Measurements from ENCODE around the gene CLMP.

The CLMP gene

GRCh38 chr11:123202155-123203151 is 7.4 kb upstream of the CLMP start:
- H3K36me3 ChIP-seq (ENCODE audit: insufficient read depth, low read depth, low read length) = no peaks in the 10 kb centered on the region
- no peak overlapping the region for H3K27ac ChIP-seq (ENCODE audit: low read length)
- no peaks in the 10 kb centered on the region for H3K9me3 ChIP-seq (ENCODE audit: insufficient read depth, low read depth, low read length)
- no peak overlapping the region for H3K4me3 ChIP-seq (ENCODE audit: low read length)
- H3K4me1 ChIP-seq (ENCODE audit: insufficient read depth, low read length) = peaks cover 21% of the 10 kb centered on the region; the same call in 1 of the 2 replicates
- peaks cover 21% of the 10 kb centered on the region for H3K27me3 ChIP-seq (ENCODE audit: insufficient read depth, low read length)
- no peak overlapping the region for H3K9ac ChIP-seq (ENCODE audit: low read depth, low read length)

DNA sequence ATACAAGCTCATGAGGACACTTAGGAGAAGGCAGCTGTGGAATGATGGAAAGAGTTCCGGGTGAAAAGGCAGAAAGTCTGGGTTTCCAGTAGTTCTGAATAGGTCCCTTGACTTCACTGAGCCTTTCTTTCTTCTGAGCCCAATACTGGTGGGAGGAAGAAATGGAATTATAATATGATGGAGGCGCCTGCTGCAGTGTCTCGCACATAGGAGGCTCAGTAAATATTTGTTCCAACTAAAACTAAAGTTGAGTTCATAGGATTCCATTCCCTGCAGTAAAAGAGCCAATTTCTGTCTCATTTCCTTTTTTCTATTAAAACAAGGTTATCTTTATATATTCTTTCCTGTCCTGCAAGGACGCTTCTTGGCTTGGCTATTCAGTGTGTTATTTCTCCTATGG is 5.2 kb upstream of the CLMP start:
- Histone ChIP-seq H3K4me1 (ENCODE audit: insufficient read depth, low read length) (peaks cover 17% of the 10 kb centered on the region), H3K27me3 (ENCODE audit: insufficient read depth, low read length) (peaks cover 37% of the 10 kb centered on the region), H3K9me3 (ENCODE audit: insufficient read depth, low read depth, low read length) (no peaks in the 10 kb centered on the region)

DNA sequence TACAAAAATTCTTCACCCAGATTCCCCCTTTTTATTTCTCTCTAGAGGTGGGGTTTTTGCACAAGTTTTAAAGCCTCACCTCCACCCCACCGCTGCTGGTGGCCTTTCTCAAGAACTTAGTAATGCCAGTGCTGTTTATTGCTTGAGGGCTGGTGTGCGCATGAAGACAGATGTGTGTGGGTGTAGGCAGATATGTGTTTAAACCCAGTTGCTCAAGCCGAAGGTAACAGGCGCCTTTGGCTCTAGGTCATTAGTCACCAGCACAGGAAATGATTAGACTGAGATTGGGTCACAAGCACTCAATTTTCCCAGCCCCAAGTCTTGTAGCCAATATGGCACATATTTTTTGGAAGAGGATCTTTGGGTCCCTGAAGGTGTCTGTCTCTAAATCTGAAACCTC is 2.7 kb upstream of the CLMP start:
- no peaks in the 10 kb centered on the region for H3K36me3 ChIP-seq (ENCODE audit: insufficient read depth, low read depth, low read length)
- no peaks in the 10 kb centered on the region for H3K9me3 ChIP-seq (ENCODE audit: insufficient read depth, low read depth, low read length)
- peaks cover 55% of the 10 kb centered on the region for H3K27me3 ChIP-seq (ENCODE audit: insufficient read depth, low read length)
- H3K27ac ChIP-seq (ENCODE audit: low read length) = no peak overlapping the region
- peaks cover 30% of the 10 kb centered on the region for H3K4me1 ChIP-seq (ENCODE audit: insufficient read depth, low read length)
- no peak overlapping the region for H3K9ac ChIP-seq (ENCODE audit: low read depth, low read length)
- no peak overlapping the region for H3K4me3 ChIP-seq (ENCODE audit: low read length)

More for the DNA sequence above, 5.2 kb upstream of the CLMP start:
- Histone ChIP-seq H3K36me3 (ENCODE audit: insufficient read depth, low read depth, low read length) (no peaks in the 10 kb centered on the region), H3K9ac (ENCODE audit: low read depth, low read length) (no peak overlapping the region), H3K4me3 (ENCODE audit: low read length) (no peak overlapping the region), H3K27ac (ENCODE audit: low read length) (no peak overlapping the region)

DNA sequence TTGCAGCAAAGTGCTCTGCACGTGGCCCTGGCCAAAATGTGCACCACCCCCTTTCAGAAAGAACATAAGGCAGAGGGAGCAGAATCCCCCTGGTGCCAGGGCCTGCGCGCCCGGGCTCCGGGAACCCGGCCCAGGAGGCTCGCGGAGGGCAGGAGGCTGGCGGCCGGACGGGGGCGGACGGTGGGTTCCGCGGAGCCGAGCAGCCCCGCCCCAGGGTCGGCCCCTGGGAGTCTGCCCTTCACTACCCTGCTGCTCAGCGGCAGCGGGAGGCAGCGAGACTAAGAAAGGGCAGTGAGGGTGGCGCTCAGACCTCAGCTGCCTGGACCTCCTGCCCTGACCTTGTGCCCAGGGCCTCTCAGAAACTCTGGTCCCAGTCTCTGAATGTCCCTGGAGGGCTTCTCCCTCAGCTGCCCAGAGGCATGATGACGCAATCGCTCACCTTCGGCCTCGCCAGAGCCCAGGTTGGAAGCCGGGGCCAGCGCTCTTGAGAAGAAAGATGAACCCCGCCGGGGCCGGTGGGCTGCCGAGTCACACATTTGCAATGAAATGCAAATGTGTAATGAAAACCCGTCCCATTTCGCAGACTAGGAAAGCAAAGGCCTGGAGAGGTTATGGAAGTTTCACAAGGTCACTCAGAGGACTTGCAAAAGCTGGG is 1.1 kb upstream of the CLMP start:
- Histone ChIP-seq H3K9me3 (ENCODE audit: insufficient read depth, low read depth, low read length) (no peaks in the 10 kb centered on the region), H3K4me3 (ENCODE audit: low read length) (peak overlapping the region; percentile 75), H3K9ac (ENCODE audit: low read depth, low read length) (peak overlapping the region; percentile 80; the same call in 1 of the 2 replicates), H3K27me3 (ENCODE audit: insufficient read depth, low read length) (peaks cover 55% of the 10 kb centered on the region), H3K4me1 (ENCODE audit: insufficient read depth, low read length) (peaks cover 32% of the 10 kb centered on the region), H3K27ac (ENCODE audit: low read length) (no peak overlapping the region), H3K36me3 (ENCODE audit: insufficient read depth, low read depth, low read length) (peaks cover 4% of the 10 kb centered on the region; the same call in 1 of the 2 replicates)

DNA sequence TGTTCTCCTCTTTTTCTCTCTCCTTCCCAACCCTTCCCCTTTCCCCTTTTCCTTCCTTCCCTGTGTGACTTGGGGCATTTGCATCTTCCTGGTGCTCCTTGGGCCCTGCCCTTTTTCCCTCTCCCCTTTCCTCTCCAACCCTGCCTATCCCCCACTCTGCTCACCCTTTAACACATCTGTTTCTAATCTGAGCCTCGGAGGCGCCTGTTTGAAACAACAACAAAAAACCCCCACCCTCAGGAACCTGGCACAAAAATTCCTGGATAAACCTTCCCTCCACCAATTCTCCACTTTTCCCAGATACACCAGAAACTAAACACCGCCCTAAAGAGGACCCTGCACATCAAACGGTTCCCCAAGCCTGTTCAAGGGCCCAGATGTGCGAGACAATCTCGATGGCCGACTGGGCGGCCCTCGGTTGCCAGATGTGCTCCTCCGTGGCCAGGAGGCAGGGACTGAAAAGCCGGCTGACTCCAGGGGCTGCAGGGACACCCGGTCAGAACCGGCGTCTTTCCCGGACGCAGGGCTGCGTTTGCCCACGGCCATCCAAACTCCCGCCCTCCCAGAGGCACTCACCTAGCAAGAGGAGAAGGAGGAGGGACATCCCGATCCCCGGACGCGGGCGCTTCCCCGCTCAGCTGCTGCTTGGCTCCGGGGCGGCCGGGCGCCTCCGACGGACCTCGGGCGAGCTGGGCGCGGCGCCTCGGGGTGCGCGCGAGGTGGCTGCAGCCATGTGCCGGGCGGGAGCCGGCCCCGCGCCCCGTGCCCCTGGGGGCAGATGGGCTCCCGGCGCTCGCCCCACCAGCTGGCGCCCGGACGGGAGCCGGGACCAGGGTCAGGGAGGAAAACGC is 486 bp downstream of the CLMP start:
- Histone ChIP-seq H3K27ac (ENCODE audit: low read length) (peak overlapping the region; percentile 43), H3K4me3 (ENCODE audit: low read length) (peak overlapping the region; percentile 75), H3K9ac (ENCODE audit: low read depth, low read length) (peak overlapping the region; percentile 80), H3K9me3 (ENCODE audit: insufficient read depth, low read depth, low read length) (no peaks in the 10 kb centered on the region), H3K36me3 (ENCODE audit: insufficient read depth, low read depth, low read length) (peaks cover 7% of the 10 kb centered on the region; the same call in 1 of the 2 replicates), H3K4me1 (ENCODE audit: insufficient read depth, low read length) (peaks cover 32% of the 10 kb centered on the region), H3K27me3 (ENCODE audit: insufficient read depth, low read length) (peaks cover 50% of the 10 kb centered on the region)

DNA sequence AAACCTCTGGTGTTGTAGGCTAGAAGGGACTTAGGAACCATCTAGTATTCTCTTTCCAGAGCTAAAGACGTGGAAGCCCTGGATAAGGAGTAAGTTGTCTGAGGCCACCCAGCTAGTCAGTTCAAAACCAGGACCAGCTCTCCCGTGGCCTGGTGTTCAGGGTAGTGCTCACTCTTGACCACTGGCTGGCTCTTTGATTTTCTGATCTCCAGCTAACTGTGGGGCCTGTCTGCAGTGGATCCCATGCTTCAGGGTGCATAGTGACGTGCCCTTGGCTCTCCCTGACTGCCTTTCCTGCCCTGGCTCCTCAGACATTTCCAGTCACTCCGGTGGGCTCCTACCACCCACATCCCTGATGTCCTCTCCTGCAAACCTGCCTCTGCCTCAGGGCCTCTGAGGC is 1.3 kb downstream of the CLMP start:
- Histone ChIP-seq H3K36me3 (ENCODE audit: insufficient read depth, low read depth, low read length) (peaks cover 7% of the 10 kb centered on the region; the same call in 1 of the 2 replicates), H3K4me1 (ENCODE audit: insufficient read depth, low read length) (peaks cover 36% of the 10 kb centered on the region), H3K9me3 (ENCODE audit: insufficient read depth, low read depth, low read length) (no peaks in the 10 kb centered on the region), H3K27me3 (ENCODE audit: insufficient read depth, low read length) (peaks cover 42% of the 10 kb centered on the region), H3K4me3 (ENCODE audit: low read length) (peak overlapping the region; percentile 75), H3K9ac (ENCODE audit: low read depth, low read length) (peak overlapping the region; percentile 80; the same call in 1 of the 2 replicates), H3K27ac (ENCODE audit: low read length) (no peak overlapping the region)

DNA sequence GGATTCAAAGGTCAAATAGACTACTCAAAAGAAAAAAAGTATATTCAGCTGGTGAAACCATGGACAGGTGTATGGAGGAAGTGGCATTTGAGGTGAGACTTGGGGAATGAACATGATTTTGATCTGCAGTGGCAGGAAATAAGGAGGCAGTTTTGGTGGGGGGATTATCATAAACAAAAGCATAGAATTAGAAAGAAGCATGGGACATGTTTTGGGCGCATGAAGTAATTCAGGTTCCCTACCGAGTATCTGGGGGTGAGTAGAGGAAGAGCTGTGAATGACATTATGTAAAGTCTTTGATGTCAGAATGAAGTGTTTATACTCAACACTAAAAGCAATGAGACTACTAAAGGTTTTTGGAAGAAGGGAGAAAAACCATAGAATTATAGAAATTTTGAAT is 3.1 kb downstream of the CLMP start:
- peaks cover 41% of the 10 kb centered on the region for H3K4me1 ChIP-seq (ENCODE audit: insufficient read depth, low read length)
- H3K36me3 ChIP-seq (ENCODE audit: insufficient read depth, low read depth, low read length) = peaks cover 7% of the 10 kb centered on the region; the same call in 1 of the 2 replicates

GRCh38 chr11:123190518-123190917 is 4.5 kb downstream of the CLMP start:
- Histone ChIP-seq H3K4me1 (ENCODE audit: insufficient read depth, low read length) (peaks cover 38% of the 10 kb centered on the region), H3K4me3 (ENCODE audit: low read length) (no peak overlapping the region), H3K9me3 (ENCODE audit: insufficient read depth, low read depth, low read length) (no peaks in the 10 kb centered on the region), H3K27me3 (ENCODE audit: insufficient read depth, low read length) (peaks cover 20% of the 10 kb centered on the region), H3K9ac (ENCODE audit: low read depth, low read length) (no peak overlapping the region), H3K27ac (ENCODE audit: low read length) (no peak overlapping the region), H3K36me3 (ENCODE audit: insufficient read depth, low read depth, low read length) (peaks cover 7% of the 10 kb centered on the region; the same call in 1 of the 2 replicates)

More for the DNA sequence above, 3.1 kb downstream of the CLMP start:
- Histone ChIP-seq H3K4me3 (ENCODE audit: low read length) (no peak overlapping the region), H3K9ac (ENCODE audit: low read depth, low read length) (no peak overlapping the region), H3K27me3 (ENCODE audit: insufficient read depth, low read length) (peaks cover 33% of the 10 kb centered on the region), H3K9me3 (ENCODE audit: insufficient read depth, low read depth, low read length) (no peaks in the 10 kb centered on the region), H3K27ac (ENCODE audit: low read length) (no peak overlapping the region)

DNA sequence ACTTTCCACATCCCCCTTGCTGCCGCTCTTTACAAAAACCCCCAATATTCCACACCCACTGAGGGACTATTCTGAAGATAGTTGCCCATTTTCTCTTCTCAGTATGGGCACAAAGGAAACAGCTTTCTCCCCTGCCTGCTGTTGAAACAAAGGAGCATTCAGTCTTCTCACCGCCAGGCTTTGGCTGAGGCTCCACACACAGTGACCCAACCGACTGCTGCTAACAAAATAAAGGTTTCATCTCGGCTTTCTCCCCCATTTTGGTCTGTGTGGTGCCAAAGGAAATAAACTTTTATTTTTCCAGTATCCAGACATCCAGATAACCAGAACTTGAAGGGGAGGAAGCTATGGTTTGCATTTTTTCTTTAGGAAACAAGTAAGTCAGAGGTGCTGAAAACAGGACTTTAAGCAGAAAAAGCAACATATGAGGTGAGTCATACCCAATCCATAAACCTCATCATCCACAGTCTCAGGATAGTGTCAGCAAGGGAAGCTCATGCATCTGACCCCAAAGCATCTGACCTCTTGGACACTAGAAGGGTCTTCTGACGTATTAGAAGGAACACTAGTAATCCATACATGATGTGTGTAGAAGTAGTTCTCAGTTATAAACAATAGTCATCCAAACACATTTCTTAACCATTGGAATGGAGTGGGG is 6.4 kb downstream of the CLMP start:
- Histone ChIP-seq H3K27ac (ENCODE audit: low read length) (peak overlapping the region; percentile 30), H3K36me3 (ENCODE audit: insufficient read depth, low read depth, low read length) (peaks cover 7% of the 10 kb centered on the region; the same call in 1 of the 2 replicates), H3K27me3 (ENCODE audit: insufficient read depth, low read length) (peaks cover 6% of the 10 kb centered on the region; the same call in 1 of the 2 replicates), H3K4me3 (ENCODE audit: low read length) (peak overlapping the region; percentile 29; the same call in 1 of the 2 replicates), H3K9me3 (ENCODE audit: insufficient read depth, low read depth, low read length) (no peaks in the 10 kb centered on the region), H3K9ac (ENCODE audit: low read depth, low read length) (peak overlapping the region; percentile 61; the same call in 1 of the 2 replicates), H3K4me1 (ENCODE audit: insufficient read depth, low read length) (peaks cover 37% of the 10 kb centered on the region)

GRCh38 chr11:123187665-123188507 is 7.2 kb downstream of the CLMP start:
- Histone ChIP-seq H3K9me3 (ENCODE audit: insufficient read depth, low read depth, low read length) (no peaks in the 10 kb centered on the region), H3K9ac (ENCODE audit: low read depth, low read length) (peak overlapping the region; percentile 61; the same call in 1 of the 2 replicates), H3K4me3 (ENCODE audit: low read length) (peak overlapping the region; percentile 29; the same call in 1 of the 2 replicates), H3K4me1 (ENCODE audit: insufficient read depth, low read length) (peaks cover 31% of the 10 kb centered on the region), H3K36me3 (ENCODE audit: insufficient read depth, low read depth, low read length) (peaks cover 7% of the 10 kb centered on the region; the same call in 1 of the 2 replicates), H3K27ac (ENCODE audit: low read length) (peak overlapping the region; percentile 30), H3K27me3 (ENCODE audit: insufficient read depth, low read length) (no peaks in the 10 kb centered on the region; the same call in 1 of the 2 replicates)

Measured in iPS-20b (cell line).